Heart left ventricle (tissue), 16 donors: ENCODE results near the gene CCDC93. TPM values are rescaled to one million over a fixed set of nuclear protein-coding genes. Genes with fewer than 3 reads are reported as not detected.
A peak's percentile ranks its signal among the peaks of the same experiment; 100 is the strongest.

Experiments used
- ATAC-seq, 4 donors: fragments of 200-7000 bp; cut with Tn5 transposase; one replicate each; pipeline ENCODE4 v1.9.1; 2020 to 2022; ENCODE audit warnings: moderate library complexity in 4 of 4, mild to moderate bottlenecking in 3 of 4, moderate number of reproducible peaks in 1 of 4
- DNase-seq, 5 donors: peaks; one replicate each; pipeline ENCODE4 v3.0.0-alpha.2; 2020
- H3K27ac ChIP-seq, 12 donors: fragments of 200-600 bp; sonication (generic) in 4 of 12; one replicate each; pipeline versions ENCODE4 v1.5.0 to v1.8.0; 2016 to 2022; ENCODE audit warnings: mild to moderate bottlenecking in 2 of 12
- H3K27me3 ChIP-seq, 9 donors: fragments of 200-600 bp; sonication (generic) in 2 of 9; one replicate each; pipeline versions ENCODE4 v1.5.1 to v1.8.0; 2016 to 2022; ENCODE audit warnings: mild to moderate bottlenecking in 3 of 9
- H3K36me3 ChIP-seq, 9 donors: fragments of 200-600 bp; sonication (generic) in 2 of 9; one replicate each; pipeline versions ENCODE4 v1.5.0 to v1.8.0; 2018 to 2022; ENCODE audit warnings: mild to moderate bottlenecking in 2 of 9
- H3K4me1 ChIP-seq, 12 donors: fragments of 200-600 bp; sonication (generic) in 4 of 12; one replicate each; pipeline versions ENCODE4 v1.5.0 to v1.8.0; 2016 to 2022; ENCODE audit warnings: mild to moderate bottlenecking in 3 of 12
- H3K4me3 ChIP-seq, 12 donors: fragments of 200-600 bp; sonication (generic) in 4 of 12; one replicate each; pipeline versions ENCODE4 v1.5.0 to v1.8.0; 2017 to 2022; ENCODE audit warnings: mild to moderate bottlenecking in 9 of 12, moderate library complexity in 4 of 12
- H3K9me3 ChIP-seq, 12 donors: fragments of 200-600 bp; sonication (generic) in 4 of 12; one replicate each; pipeline versions ENCODE4 v1.5.0 to v1.8.0; 2016 to 2022; ENCODE audit warnings: mild to moderate bottlenecking in 1 of 12
- POLR2A ChIP-seq, 2 donors: fragments of 450-650 bp; IDR thresholded peaks; one replicate each; pipeline ENCODE4 v1.6.1; 2017; ENCODE audit warnings: antibody characterized with exemption in 2 of 2, mild to moderate bottlenecking in 2 of 2, moderate library complexity in 2 of 2
- WGBS, 4 donors: extraction: QIAGEN DNeasy Blood & Tissue Kit in 2 of 4; methylation state at CpG; one replicate each; pipeline versions ENCODE4 v1.1.5 to v1.1.7; 2013 to 2018; 5-methylcytosine and 5-hydroxymethylcytosine counted together
- intact Hi-C, 10 donors: fragments of 100-400 bp; cut with DNase I; formaldehyde crosslinking; loops; one replicate each; pipeline versions ENCODE4 v1.11.1 to v1.14.2; 2022
- polyA plus RNA-seq, 2 donors: library from polyadenylated mRNA; stranded (reverse); fragments of 200-250 nt; gene quantifications; one replicate each; pipeline ENCODE4 v1.2.3, GENCODE V29; 2013
- total RNA-seq, 9 donors: library from RNA; depleted of rRNA in 2 of 9; stranded (reverse); fragments of >200 nt in 2 of 9; fragmentation: NEBNext Ultra II Directional in 3 of 9; extraction: Animal tissue kit (Norgen Biotek cat#: 25700) in 3 of 9; gene quantifications; one replicate each; pipeline versions ENCODE4 v1.1.0 to v1.2.4, GENCODE V29; 2016 to 2023
- TF ChIP-seq, protein P1 (sequence below), 12 donors: fragments of 200-600 bp; sonication (generic) in 4 of 12; IDR thresholded peaks; one replicate each; pipeline versions ENCODE4 v1.5.0 to v1.8.0; 2018 to 2022; ENCODE audit warnings: antibody characterized with exemption in 12 of 12, mild to moderate bottlenecking in 5 of 12
- donor health status: ischemic (EF 13 %, LVEDD 7.1; RV severe dilation, severe dysfunction).
- donor health status: healthy with polysubstance abuse.
- donor health status: DM: no; HTN: yes; CAD: no.
- donor health status: DM: no; HTN: no; CAD: no.
- donor health status: ischemic (EF 25% LVEDD 6.9; RV normal size, moderate dysfunction).
- donor health status: ischemic (EF 25% LVEDD 5.7; RV mildly dilated, moderate dysfunction).
- donor health status: healthy.
- donor health status: DM: yes; HTN: yes; CAD: no.
- donor health status: ischemic (EF 35%, LVEDD 5.7; RV mildly dilated, moderate dysfunction).
- donor health status: nonischemic (EF 11% LVEDD 7.7; RV severe dilation, severe dysfunction).
- donor health status: DM: yes; HTN: yes; CAD: no.
- donor health status: PGD.
- donor health status: ischemic (EF 29% LVEDD 5.4; RV normal size, mild dysfunction).
- donor health status: nonischemic (EF 23%, LVEDD 6.1; RV moderate dilation, normal function).

CCDC93 gene
- total and polyA plus RNA-seq, 11 donors: 11.0 to 47.6 (median 31.8) TPM

GRCh38 chr2:117921520-117921919 is 92.3 kb downstream of the CCDC93 start:
- Histone ChIP-seq H3K27ac (peak overlapping the region in 7 of 12 donors; percentile 11 to 81 (median 67)), H3K36me3 (peaks cover 0 to 86% (median 70%) of the 10 kb centered on the region in 9 donors), H3K9me3 (no peaks in the 10 kb centered on the region), H3K4me3 (no peak overlapping the region), H3K27me3 (no peaks in the 10 kb centered on the region), H3K4me1 (peaks cover 0 to 7% (median 0%) of the 10 kb centered on the region in 12 donors)
- intact Hi-C loops: no loop called here
- ATAC-seq (peak; percentile 72 to 86 (median 84)), DNase-seq (peak in 2 of 5 donors; percentile 36 to 48)
- 53 to 81% (median 71%) methylated on average over 3 of the region's 3 CpGs for WGBS, 4 donors
- TF ChIP-seq, protein P1, sequence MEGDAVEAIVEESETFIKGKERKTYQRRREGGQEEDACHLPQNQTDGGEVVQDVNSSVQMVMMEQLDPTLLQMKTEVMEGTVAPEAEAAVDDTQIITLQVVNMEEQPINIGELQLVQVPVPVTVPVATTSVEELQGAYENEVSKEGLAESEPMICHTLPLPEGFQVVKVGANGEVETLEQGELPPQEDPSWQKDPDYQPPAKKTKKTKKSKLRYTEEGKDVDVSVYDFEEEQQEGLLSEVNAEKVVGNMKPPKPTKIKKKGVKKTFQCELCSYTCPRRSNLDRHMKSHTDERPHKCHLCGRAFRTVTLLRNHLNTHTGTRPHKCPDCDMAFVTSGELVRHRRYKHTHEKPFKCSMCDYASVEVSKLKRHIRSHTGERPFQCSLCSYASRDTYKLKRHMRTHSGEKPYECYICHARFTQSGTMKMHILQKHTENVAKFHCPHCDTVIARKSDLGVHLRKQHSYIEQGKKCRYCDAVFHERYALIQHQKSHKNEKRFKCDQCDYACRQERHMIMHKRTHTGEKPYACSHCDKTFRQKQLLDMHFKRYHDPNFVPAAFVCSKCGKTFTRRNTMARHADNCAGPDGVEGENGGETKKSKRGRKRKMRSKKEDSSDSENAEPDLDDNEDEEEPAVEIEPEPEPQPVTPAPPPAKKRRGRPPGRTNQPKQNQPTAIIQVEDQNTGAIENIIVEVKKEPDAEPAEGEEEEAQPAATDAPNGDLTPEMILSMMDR (IDR thresholded peaks at IDR 0.05): no peak
- no peak for TF ChIP-seq POLR2A (IDR thresholded peaks at IDR 0.05)

DNA sequence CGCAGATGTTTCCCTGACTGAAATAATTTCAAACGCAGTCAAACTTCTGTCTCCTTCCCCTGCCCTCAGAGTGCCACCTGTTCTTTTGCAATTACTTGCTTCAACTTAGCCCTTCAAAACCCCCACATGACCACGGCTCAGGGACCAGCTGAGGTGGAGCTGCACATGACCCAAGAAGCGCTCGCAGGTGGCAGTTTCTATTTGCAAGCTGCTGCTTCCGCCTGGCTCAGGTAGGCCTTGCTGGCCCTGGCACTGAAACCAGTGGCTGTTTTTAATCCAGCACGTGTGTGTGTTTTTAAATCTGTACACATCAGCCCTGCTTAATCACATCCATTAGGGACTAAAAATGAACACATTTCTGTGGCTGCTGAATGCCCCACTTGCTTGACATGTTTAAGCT is 95.3 kb downstream of the CCDC93 start:
- H3K36me3 ChIP-seq: peaks cover 0 to 81% (median 70%) of the 10 kb centered on the region in 9 donors
- 82 to 90% (median 85%) methylated on average over 7 of the region's 7 CpGs for WGBS, 4 donors
- H3K9me3 ChIP-seq: peaks cover 0 to 1% (median 0%) of the 10 kb centered on the region in 12 donors
- H3K4me1 ChIP-seq: peaks cover 0 to 7% (median 0%) of the 10 kb centered on the region in 12 donors
- intact Hi-C loops: loop anchor here in 6 of 10 donors (5.0 to 10.0 kb wide), 2 partner anchors 81 to 84 kb away; no protein-coding TSS in a partner anchor
- ATAC-seq: no peak
- TF ChIP-seq, protein P1 (IDR thresholded peaks at IDR 0.05): no peak
- TF ChIP-seq POLR2A (IDR thresholded peaks at IDR 0.05): no peak
- no peak overlapping the region for H3K27ac ChIP-seq
- no peaks in the 10 kb centered on the region for H3K27me3 ChIP-seq
- DNase-seq: no peak
- H3K4me3 ChIP-seq: no peak overlapping the region

DNA sequence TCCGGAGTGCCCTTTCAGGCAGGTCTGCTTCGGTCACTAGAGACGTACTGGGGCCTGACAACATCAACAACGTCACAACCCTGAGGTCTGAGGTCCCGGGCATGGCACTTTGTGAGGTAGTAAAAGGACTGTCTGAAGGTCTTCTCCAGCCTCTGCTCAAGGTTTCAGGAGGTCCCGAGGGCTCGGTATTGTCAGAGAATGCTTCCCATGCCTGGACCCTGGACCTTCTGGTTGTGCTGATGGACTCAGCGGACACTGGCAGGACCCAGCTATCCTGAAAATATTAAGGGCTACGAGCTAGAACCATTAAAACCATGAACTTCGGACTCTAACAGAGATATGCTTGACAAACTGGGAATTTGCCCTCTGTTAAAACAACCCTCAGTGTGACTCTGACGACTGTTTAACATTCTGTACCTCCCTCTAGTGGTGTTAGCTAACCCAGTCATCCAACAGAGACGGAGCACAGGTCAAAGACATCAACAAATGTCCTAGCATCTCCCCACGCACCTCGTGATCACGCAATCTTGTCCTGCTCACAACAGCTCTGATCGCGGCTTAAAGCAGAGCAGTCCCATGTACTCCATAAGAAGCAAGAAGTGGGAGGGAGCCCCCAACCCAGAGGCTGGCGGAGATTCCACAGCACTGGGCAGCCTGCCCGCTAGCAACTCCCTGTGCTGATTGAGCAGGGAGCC is 96.5 kb downstream of the CCDC93 start:
- peaks cover 0 to 13% (median 0%) of the 10 kb centered on the region in 12 donors for H3K9me3 ChIP-seq
- TF ChIP-seq, protein P1 (IDR thresholded peaks at IDR 0.05): peak in 7 of 12 donors; percentile 12 to 33 (median 18)
- no peak for TF ChIP-seq POLR2A (IDR thresholded peaks at IDR 0.05)
- H3K4me1 ChIP-seq: peaks cover 0 to 7% (median 0%) of the 10 kb centered on the region in 12 donors
- H3K36me3 ChIP-seq: peaks cover 0 to 68% (median 58%) of the 10 kb centered on the region in 9 donors
- intact Hi-C loops: loop anchor here in 6 of 10 donors (5.0 to 10.0 kb wide), 2 partner anchors 80 to 83 kb away; no protein-coding TSS in a partner anchor
- 84 to 88% (median 87%) methylated on average over 17 to 19 of the region's 19 CpGs for WGBS, 4 donors
- no peak overlapping the region for H3K4me3 ChIP-seq
- H3K27me3 ChIP-seq: no peaks in the 10 kb centered on the region
- no peak for DNase-seq
- H3K27ac ChIP-seq: no peak overlapping the region
- ATAC-seq: peak in 3 of 4 donors; percentile 41 to 46 (median 45)

- no peak overlapping the region for H3K27ac ChIP-seq
- no peak for DNase-seq
- H3K4me3 ChIP-seq: no peak overlapping the region
- no peak for ATAC-seq
- no peak for TF ChIP-seq POLR2A (IDR thresholded peaks at IDR 0.05)
- TF ChIP-seq, protein P1 (IDR thresholded peaks at IDR 0.05): no peak
- intact Hi-C loops: no loop called here
- no peaks in the 10 kb centered on the region for H3K36me3 ChIP-seq
- H3K27me3 ChIP-seq: no peaks in the 10 kb centered on the region
- H3K4me1 ChIP-seq: no peaks in the 10 kb centered on the region
- 86 to 91% (median 89%) methylated on average over 7 of the region's 7 CpGs for WGBS, 4 donors
- H3K9me3 ChIP-seq: peaks cover 0 to 12% (median under 1%) of the 10 kb centered on the region in 12 donors
Observed at GRCh38 chr2:117902933-117903332, 110.9 kb downstream of the CCDC93 start.
